GM10266 (cell line): ENCODE data around the gene SCART1.
"Not testable (repeated sequence)": the region's sequence is repeated elsewhere in the genome, so short reads cannot be mapped to it uniquely, and the experiment has no call there.

Experiments
- DNase-seq: peaks from one replicate; pipeline ENCODE4 v3.0.0; 2012; ENCODE audit errors: extremely low spot score
- CTCF ChIP-seq: IDR thresholded peaks from 2 replicates; pipeline ENCODE4 v1.5.1; 2012; ENCODE audit warnings: mild to moderate bottlenecking, low read depth; ENCODE audit not compliant: control insufficient read depth, insufficient read depth; ENCODE audit errors: missing control alignments

Gene SCART1

GRCh38 chr10:133453516-133454203 is at the start of gene SCART1:
Gene SCART1 (plus strand): TSS chr10:133453945. CDS start chr10:133453998, 53 bp downstream.
- TF ChIP-seq CTCF, result no peak
- DNase-seq, result no peak

- no peak for DNase-seq
- no peak for TF ChIP-seq CTCF
These were observed 48.5 kb upstream of the SCART1 start for GRCh38 chr10:133405272-133405671.

DNA sequence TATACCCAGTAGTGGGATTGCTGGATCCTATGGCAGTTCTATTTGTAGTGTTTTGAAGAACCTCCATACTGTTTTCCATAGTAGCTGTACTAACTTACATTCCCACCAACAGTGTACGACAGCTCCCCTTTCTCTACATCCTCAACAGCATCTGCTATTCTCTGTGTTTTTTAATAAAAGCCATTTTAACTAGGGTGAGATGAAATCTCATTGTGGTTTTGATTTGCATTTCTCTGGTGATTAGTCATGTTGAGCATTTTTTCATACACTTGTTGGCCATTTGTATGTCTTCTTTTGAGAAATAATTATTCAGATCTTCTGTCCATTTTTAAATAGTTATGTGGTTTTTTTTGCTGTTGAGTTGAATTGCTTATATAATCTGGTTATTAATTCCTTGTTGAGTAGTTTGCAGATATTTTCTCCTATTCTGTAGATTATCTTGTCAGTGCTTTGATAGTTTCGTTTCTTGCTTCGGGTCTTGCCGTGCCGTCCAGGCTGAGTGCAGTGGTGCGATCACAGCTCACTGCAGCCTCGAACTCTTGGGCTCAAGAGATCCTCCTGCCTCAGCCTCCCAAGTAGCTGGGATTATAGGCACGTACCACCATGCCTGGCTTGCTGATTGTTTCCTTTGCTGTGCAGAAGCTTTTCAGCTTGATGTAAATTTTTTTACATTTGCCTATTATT is 47.8 kb upstream of the SCART1 start:
- TF ChIP-seq CTCF, result no peak
- no peak for DNase-seq

DNA sequence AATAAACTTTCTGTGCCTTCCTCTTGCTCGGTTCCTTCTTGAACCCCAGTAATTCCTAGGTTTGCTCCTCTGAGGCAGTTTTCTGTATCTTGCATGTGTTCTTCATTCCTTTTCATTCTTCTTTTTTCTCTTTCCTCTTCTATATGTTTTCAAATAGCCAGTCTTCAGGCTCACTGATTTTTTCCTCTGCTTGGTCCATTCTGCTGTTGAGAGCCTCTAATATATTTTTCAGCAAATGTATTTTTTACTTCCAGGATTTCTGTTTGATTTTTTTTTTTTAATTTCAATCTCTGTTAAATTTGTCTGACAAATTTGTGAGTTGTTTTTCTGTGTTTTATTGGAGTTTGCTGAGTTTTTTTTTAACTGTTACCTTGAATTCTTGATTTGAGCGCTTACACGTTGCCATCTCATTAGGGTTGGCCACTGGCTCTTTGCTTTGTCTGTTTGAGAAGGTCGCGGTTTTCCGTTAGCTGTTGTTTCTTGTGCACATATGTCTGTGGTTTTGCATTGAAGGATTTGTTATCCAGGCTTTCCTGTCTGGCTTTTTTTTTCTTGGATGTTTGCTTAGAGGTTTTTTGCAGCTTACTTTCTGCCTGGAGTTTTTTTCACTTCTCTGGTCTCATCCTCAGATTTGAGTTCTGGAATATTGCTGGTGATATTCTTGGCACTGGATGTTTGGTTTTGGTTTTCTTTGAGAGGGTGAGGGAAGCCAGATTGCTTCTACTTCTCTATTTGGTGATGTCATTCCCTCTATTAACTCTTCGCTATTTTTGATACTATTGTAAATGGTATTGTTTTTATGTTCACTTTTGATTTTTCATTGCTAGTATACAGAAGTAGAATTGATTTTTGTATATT is 42.0 kb upstream of the SCART1 start:
- TF ChIP-seq CTCF, result no peak
- no peak for DNase-seq

GRCh38 chr10:133412381-133412711 is 41.4 kb upstream of the SCART1 start:
- no peak for TF ChIP-seq CTCF
- DNase-seq, result no peak

GRCh38 chr10:133414401-133414800 is 39.3 kb upstream of the SCART1 start:
- DNase-seq, result not testable (repeated sequence)

DNA sequence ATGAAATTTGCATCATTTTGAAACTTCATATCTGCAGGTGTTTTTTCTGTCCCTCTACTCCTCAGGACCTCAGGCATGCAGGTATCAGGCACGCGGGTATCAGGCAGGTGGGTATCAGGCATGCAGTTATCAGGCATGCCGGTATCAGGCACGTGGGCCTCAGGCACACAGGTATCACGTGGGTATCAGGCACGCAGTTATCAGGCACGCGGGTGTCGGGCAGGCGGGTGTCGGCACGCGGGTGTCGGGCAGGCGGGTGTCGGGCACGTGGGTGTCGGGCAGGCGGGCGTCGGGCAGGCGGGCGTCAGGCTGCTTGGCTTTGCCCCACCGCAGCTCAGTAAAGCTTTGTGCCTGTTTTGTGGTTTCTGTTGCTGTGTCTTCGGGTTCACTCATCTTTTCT is 38.0 kb upstream of the SCART1 start:
- DNase-seq, result no peak
- no peak for TF ChIP-seq CTCF
